Activated naive CD8-positive, alpha-beta T cell treated with anti-CD3 and anti-CD28 coated beads, Interleukin-2, amount 50 U/mL, for 24 hours (primary cell): Measurements from ENCODE around the gene VIPR1.

Experiments used
- ATAC-seq: fragments of 150-1000 bp; cut with Tn5 transposase; one replicate; pipeline ENCODE4 v1.10.0; 2021
- DNase-seq: peaks from one replicate; pipeline ENCODE4 v3.0.0; 2021
- H3K27ac Mint-ChIP-seq: one replicate; pipeline ENCODE4 v1.8.0; 2021; ENCODE audit warnings: mild to moderate bottlenecking, mixed read lengths
- H3K27me3 Mint-ChIP-seq: one replicate; pipeline ENCODE4 v1.8.0; 2021; ENCODE audit warnings: mixed read lengths
- H3K36me3 Mint-ChIP-seq: one replicate; pipeline ENCODE4 v1.8.0; 2021; ENCODE audit warnings: low read depth, mixed read lengths
- H3K4me1 Mint-ChIP-seq: one replicate; pipeline ENCODE4 v1.8.0; 2021; ENCODE audit warnings: mixed read lengths
- H3K4me3 Mint-ChIP-seq: one replicate; pipeline ENCODE4 v1.8.0; 2021; ENCODE audit warnings: mild to moderate bottlenecking, moderate library complexity, mixed read lengths
- H3K9me3 Mint-ChIP-seq: one replicate; pipeline ENCODE4 v1.8.0; 2021; ENCODE audit warnings: mixed read lengths

Gene VIPR1

GRCh38 chr3:42581709-42582473 lies 79.4 kb downstream of the VIPR1 start, which contains the start of gene SEC22C:
Gene SEC22C, minus strand, starts transcription at chr3:42581967. Its CDS starts 12,921 bp downstream, at chr3:42569046.
- ATAC-seq (peak; percentile 93), DNase-seq (peak; percentile 97)
- no peaks in the 10 kb centered on the region for H3K9me3 Mint-ChIP-seq
- H3K36me3 Mint-ChIP-seq = peaks cover 14% of the 10 kb centered on the region
- H3K27me3 Mint-ChIP-seq = no peaks in the 10 kb centered on the region
- H3K4me3 Mint-ChIP-seq = peak within 1 kb of the TSS; percentile 88
- peak within 1 kb of the TSS; percentile 90 for H3K27ac Mint-ChIP-seq
- H3K4me1 Mint-ChIP-seq = peaks cover 42% of the 10 kb centered on the region

GRCh38 chr3:42582474-42583070 lies 80.1 kb downstream of the VIPR1 start:
- Mint-ChIP-seq H3K27me3 (no peaks in the 10 kb centered on the region), H3K9me3 (no peaks in the 10 kb centered on the region), H3K4me1 (peaks cover 42% of the 10 kb centered on the region), H3K27ac (peak overlapping the region; percentile 90), H3K36me3 (peaks cover 11% of the 10 kb centered on the region), H3K4me3 (peak overlapping the region; percentile 88)
- no peak for ATAC-seq
- no peak for DNase-seq
